ENCODE measurements around the gene POLR2F.
"Not testable (repeated sequence)": the region's sequence is repeated elsewhere in the genome, so short reads cannot be mapped to it uniquely, and the experiment has no call there.

Gene POLR2F

GRCh38 chr22:37955825-37956397, 2.4 kb downstream of the POLR2F start:
- DNase-seq = not testable (repeated sequence)

DNA sequence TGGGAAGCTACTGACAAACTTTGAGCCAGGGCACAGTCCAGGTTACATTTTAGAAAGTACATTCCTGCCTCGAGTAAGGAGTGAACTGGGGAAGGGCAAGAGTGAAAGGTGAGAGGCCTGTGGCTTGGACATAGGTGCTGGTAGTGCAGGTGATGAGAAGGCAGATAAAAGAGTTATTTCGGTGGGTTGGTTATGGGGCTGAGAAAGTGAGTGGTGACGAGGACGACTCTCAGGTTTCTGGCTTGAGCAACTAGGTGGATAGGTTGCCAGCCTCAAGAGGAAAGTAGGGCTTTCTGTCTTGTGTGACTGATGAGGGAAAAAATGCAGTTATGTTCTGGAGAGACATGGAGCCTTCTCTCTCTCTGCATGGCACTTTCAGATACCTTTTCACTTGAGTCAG, 3.7 kb downstream of the POLR2F start:
- DNase-seq = no peak

- no peak for DNase-seq
Measured at GRCh38 chr22:37959231-37959825, 5.8 kb downstream of the POLR2F start.

DNA sequence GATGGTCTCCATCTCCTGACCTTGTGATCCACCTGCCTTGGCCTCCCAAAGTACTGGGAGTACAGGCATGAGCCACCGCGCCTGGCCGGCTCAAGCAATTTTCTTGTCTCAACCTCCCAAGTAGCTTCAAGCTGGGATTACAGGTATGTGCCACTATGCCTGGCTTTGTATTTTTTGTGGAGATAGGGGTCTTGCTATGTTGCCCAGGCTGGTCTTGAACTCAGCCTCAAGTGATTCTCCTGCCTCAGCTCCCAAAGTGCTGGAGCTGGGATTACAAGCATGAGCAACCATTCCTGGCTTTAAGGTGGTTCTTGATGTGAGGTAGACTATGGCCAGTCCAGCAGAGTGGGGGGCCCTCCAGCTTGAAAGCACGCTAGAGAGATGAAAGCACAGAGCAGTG, 7.6 kb downstream of the POLR2F start:
- DNase-seq = no peak

- DNase-seq = no peak
Measured at GRCh38 chr22:37965940-37966664, 12.6 kb downstream of the POLR2F start.

DNA sequence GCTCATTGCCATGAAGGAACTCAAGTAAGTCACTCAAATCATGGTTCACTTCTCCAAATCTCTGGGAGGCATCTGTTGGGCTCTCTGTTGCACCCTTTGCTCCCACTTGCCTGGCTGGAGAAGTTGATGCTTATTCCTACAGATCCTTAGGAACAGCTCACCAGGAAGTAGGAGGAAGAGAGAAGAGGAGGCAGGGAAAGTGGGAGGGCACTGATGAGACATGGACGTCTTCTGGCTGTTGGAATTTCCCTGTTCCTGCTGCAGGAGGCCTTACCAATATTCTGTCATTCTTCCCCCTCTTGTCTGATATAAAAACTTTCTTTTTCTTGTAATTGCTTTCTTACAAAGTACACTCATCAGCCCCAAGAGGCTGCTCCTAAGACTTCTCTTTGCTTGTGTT, 13.6 kb downstream of the POLR2F start:
- no peak for DNase-seq

GRCh38 chr22:37967637-37968451, 14.3 kb downstream of the POLR2F start:
- peak; percentile 4 for DNase-seq

- peak; percentile 5 for DNase-seq
Measured at GRCh38 chr22:37968452-37969251, 15.2 kb downstream of the POLR2F start.

- no peak for DNase-seq
Measured at GRCh38 chr22:37970864-37971263, 17.4 kb downstream of the POLR2F start.

DNA sequence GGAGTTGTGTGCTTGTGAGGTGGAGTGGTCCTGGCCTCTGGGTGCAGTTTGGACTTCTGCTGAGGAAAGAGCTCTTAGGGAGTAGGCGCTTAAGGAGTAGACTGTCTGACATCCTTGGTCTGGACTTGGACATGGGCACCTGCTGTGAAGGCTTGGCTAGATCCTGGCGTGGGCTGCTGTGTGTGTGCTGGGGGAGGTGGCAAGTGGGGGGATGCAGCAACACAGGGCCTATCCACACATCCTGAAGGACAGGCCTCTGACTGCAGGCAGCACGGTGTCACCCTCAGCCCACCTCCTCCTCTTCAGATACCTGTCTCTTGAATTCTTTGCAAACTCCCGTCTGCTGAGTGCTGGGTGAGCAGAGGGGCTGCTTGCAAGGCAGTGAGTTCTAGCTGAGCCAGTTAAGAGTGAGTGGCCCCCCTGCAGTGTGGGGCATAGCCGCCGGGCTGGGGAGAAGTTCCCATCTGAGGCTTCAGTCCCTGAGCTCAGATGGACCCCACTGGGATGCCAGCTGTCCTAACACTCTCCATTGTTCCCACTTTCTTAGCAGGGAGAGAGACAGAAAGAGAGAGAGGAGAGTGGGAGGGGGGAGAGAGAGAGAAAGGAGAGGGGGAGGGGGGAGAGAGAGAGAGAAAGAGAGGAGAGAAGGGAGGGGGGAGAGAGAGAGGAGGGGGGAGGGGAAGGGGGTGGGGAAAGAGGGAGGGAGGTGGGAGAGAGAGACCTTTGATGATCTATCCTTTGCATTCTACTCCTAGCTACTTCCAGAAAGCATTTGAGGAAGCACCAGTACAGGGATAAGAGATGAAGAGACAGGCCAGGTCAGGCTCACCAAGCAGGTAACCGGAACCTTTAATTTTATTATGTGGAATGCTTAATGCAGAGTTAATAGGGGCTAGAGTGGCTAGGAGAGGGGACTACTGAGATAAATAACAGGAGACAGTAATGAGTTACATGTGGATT, 18.3 kb downstream of the POLR2F start:
- DNase-seq = peak; percentile 42

- DNase-seq = peak; percentile 45
Measured at GRCh38 chr22:37972527-37972926, 19.0 kb downstream of the POLR2F start.

GRCh38 chr22:37973271-37974170, 20.0 kb downstream of the POLR2F start:
- DNase-seq = no peak

GRCh38 chr22:37975153-37975552, 21.7 kb downstream of the POLR2F start:
- no peak for DNase-seq

GRCh38 chr22:37976022-37976421, 22.5 kb downstream of the POLR2F start:
- DNase-seq = not testable (repeated sequence)

DNA sequence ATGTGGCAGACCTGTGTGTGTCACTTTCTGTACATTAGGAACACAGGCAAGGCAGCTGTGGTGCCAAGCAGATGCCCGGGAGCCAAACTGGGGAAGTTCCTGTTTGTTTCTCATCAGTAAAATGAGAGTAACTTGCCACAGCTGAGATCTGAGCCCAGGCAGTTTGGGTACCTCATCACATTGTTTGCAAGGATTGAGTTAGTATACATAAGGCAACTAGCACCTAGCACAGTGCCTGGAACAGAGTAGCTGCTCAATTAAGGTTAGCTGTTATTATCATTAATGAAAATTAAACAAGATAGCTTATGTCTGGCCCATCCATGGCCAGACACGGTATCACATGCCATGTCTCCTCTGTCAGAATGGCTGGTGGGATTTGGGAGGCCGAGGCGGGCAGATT, 23.0 kb downstream of the POLR2F start:
- DNase-seq = no peak

DNA sequence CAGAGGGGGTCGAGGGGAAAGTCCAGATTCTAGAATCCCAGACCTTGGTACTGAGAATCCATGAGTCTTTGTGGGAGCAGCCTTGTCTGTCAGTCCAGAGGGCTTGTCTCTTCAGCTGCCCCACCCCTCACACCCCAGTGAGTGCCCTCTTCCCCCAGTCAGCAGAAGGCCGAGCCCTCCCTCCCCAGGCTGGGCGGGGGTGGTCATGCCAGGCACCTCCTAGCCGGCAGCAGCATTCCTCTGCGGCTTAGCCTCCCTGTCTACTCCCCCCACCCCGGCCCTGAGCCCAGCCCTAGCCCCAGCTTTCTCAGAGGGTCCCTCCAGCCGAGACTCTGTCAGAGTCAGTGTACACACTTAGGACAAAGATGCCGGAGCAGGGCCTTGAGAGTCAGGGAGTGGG, 26.3 kb downstream of the POLR2F start:
- no peak for DNase-seq

DNA sequence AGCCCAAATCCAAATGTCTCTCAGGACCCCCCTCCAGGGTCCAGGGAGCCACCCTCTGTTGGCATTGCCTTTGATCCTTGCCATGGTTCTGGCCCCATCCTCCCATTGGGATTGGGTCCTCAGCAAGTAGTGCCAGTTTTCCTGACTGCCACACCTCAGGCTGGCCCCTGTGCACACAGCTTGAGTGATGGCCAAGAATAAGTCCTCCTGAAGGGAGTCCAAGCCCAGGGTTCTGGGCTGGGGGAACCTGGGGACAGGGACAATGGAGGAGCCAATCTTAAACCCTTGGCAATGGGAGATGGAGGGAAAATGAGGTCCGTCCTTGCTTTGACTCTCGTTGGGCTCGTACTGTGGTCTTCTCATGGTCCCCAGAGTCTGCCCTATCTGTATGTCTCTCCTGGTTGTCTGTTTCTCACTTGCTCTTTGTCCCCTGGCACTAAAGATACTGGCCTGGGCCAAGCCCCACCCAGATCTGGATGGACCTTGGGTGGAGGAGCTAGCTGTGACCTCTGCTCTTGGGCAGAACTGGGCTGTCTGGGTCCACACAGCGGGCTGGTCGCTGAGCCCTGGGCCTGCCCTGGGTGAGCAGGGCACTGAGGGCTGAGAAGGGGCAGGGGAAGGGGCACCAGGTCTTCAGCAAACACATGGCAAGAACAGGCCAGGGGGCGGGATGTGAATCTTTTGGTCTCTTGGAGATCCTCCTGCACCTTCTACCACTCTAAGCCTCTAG, 27.9 kb downstream of the POLR2F start:
- no peak for DNase-seq

GRCh38 chr22:37982151-37982785, 28.8 kb downstream of the POLR2F start:
- no peak for DNase-seq

Data from NCI-H345 (cell line).